Body of pancreas (tissue), 4 donors: ENCODE measurements around the gene GPR132.

Source experiments
- CTCF ChIP-seq, 7 experiments: fragments of 450-650 bp in 4 of 7; fragments of 200-600 bp in 3 of 7; sonication (generic) in 3 of 7; IDR thresholded peaks; one replicate each; pipeline ENCODE4 v1.5.1; 2016 to 2019; ENCODE audit warnings: antibody characterized with exemption in 7 of 7
- POLR2A ChIP-seq, 3 donors: fragments of 450-650 bp; IDR thresholded peaks; one replicate each; pipeline ENCODE4 v1.6.1; 2016; ENCODE audit warnings: antibody characterized with exemption in 3 of 3, mild to moderate bottlenecking in 2 of 3

GRCh38 chr14:105102361-105102870 lies 37.2 kb upstream of the GPR132 start:
- TF ChIP-seq CTCF (IDR thresholded peaks at IDR 0.05) (no peak), POLR2A (IDR thresholded peaks at IDR 0.05) (no peak)
